Stimulated activated CD4-positive, alpha-beta T cell treated with anti-CD3 and anti-CD28 coated beads, Interleukin-1b, Interleukin-23, amount 100 ng/mL, for 4 hours (primary cell): ENCODE data around the gene OR8I2.
"Not testable (repeated sequence)": the region's sequence is repeated elsewhere in the genome, so short reads cannot be mapped to it uniquely, and the experiment has no call there.

Experiments
- DNase-seq, 2 donors: peaks; one replicate each; pipeline ENCODE4 v3.0.0-alpha.2; 2020; ENCODE audit warnings: low read depth in 2 of 2

OR8I2 gene

DNA sequence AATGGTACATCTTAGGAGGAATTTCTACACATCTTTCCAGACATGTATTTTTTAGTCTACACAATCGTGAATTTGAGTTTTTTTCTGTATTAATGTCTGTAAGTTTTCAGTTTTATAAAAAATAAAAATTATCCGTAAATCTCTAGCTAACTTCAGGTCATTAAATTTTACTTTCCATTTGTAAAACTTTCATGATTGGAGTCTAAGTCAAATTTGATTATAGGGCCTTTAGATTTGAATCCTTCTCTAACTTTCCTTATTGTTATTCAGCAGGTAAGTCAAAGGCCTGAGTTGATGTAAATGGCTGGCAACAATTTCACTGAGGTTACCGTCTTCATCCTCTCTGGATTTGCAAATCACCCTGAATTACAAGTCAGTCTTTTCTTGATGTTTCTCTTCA is at the start of gene OR8I2:
TSS of gene OR8I2 (plus strand) at position 301 of the 400 bp plus-strand sequence. CDS start at position 301, 0 bp downstream.
- no peak for DNase-seq

GRCh38 chr11:56045538-56045937 is 47.6 kb upstream of the OR8I2 start:
- DNase-seq, result no peak

DNA sequence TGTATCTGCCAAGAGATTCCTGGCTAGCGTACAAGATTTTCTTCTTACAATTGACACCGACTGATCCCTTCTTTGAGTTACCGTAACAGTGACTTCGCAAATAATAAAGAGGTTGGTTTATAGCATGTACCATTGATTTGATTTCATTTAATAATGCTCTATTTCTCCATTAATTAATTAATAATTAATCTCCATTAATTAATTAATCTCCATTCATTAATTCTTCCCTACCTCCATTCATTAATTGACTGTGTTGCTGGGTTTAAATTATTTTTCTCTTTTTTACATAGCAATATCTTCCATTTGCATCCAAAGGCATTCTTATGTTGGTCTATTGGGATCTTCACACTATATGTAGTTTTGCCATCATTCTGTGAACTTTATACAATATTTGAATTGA is 44.6 kb upstream of the OR8I2 start:
- DNase-seq, result no peak

DNA sequence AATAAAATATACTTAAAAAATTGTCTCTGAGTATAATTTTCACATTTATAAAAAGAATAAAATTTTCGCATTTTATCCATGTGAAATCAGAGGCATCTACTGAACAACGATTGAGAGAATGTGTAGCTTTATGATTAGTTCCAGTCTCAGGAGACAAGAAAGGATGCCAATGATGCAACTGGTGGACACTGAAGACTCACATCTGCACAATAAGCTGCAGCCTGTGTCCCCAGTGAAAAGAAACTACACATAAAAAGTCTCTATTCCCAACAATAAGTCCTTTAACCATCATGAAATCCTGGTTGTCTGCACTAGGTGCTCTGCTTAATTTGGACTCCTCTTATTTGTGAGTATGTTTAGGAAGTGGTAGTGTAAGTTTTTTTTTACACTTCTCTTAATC is 43.6 kb upstream of the OR8I2 start:
- DNase-seq, result no peak

DNA sequence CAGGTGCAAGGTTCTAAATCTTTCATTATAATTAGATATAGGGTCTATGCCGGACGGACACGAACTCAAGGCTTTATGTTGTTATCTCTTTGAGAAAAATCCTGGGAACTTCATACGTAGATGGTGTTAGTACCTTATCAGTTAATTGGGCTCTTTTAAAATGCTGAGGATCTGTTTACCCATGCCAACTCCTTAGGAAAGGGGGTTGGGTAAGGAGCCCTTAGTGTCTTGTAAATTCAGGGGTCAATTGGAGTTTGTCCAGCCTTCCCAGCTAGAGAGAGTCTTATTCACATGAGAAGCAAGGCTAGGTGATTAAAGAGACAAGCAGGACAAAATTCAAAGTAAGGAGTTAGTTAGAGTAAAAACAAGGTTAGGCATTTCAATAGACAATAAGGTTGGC is 36.7 kb upstream of the OR8I2 start:
- not testable (repeated sequence) for DNase-seq

GRCh38 chr11:56057661-56058237 is 35.4 kb upstream of the OR8I2 start:
- DNase-seq, result not testable (repeated sequence)

DNA sequence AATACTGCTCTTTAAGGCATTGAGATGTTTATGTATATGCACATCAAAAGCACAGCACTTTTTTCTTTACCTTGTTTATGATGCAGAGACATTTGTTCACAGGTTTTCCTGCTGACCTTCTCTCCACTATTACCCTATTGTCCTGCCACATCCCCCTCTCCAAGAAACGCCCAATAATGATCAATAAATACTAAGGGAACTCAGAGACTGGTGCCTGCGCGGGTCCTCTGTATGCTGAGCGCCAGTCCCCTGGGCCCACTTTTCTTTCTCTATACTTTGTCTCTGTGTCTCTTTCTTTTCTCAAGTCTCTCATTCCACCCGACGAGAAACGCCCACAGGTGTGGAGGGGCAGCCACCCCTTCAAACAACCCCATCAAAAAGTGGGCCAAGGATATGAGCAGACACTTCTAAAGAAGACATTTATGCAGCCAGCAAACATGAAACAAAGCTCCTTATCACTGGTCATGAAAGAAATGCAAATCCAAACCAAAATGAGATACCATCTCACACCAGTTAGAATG is 34.8 kb upstream of the OR8I2 start:
- not testable (repeated sequence) for DNase-seq

DNA sequence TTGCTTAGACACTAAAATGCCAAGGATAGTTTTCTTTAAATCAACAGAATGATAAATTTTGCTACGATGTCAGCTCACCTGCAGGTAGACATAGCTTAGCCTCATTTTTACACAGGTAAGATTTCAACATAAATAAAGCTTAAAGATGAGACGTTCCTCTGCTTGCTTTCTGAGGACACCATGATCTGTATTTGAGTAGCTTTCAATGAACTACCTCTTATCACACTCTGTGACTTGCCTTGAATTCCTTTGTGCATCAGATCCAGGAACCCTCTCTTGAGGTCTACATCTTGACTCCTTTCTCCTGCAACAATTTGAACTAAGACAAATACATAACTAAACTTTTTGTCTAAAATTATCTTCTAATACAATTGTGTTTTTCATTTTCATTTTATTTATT is 26.1 kb upstream of the OR8I2 start:
- DNase-seq, result no peak

GRCh38 chr11:56089697-56090096 is 3.4 kb upstream of the OR8I2 start:
- DNase-seq, result no peak

DNA sequence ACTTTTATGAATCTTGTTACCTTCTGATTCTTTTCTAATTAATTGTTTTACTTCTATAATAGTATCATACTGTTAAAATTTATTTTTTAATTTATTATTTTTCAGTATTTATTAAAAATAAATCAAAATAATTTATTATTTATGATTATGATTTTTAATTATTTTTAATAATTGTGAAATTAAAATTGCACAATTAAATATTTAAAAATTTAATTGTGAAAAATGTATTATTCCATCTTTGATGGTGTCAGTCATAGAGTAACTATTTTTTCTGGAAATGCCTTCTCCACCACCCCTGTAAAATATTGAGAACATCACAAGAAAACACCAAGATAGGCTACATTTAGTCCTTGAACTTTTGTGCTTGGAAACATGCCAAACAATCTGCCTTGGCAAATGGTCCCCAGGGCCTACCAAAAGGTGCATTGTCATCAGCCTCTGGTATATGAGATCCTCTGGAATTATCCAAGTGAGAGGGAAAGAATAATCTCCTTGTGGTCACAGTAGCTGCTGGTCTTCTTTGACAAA is 10.2 kb downstream of the OR8I2 start, which contains the start of gene OR8H2:
TSS of gene OR8H2 (plus strand) at position 478 of the 528 bp plus-strand sequence. CDS start 1,356 bp downstream, outside the sequence.
- no peak for DNase-seq

GRCh38 chr11:56122073-56122472 is 29.0 kb downstream of the OR8I2 start, which contains the start of gene OR8H3:
Gene OR8H3 (plus strand): TSS chr11:56122373. CDS start chr11:56122373, 0 bp downstream.
- DNase-seq, result no peak

DNA sequence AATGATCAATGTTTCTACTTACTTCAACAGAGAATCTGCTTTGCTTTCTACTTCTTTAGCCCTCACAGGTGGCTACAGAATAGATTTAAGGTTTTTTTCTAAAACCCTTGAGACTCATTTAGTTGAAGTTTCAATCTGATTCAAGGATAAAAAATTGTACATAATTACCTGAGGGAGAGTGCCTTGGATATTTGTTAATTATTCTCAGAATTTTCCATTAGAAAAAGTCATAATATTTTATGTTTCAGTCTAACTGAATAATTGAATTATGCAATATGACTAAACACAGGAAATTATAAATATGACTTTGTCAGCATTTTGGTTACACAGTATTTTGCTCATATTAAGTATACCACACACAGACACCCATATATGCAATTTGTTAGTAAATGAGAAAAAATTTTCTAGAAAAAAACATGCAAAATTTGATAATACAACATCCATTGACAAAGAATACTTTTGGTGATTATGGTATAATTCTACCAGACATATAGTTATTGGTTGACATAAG is 47.1 kb downstream of the OR8I2 start, which contains the start of gene OR8J3:
TSS of gene OR8J3 (minus strand) at position 51 of the 511 bp plus-strand sequence. CDS start 2,483 bp downstream, outside the sequence.
- no peak for DNase-seq

DNA sequence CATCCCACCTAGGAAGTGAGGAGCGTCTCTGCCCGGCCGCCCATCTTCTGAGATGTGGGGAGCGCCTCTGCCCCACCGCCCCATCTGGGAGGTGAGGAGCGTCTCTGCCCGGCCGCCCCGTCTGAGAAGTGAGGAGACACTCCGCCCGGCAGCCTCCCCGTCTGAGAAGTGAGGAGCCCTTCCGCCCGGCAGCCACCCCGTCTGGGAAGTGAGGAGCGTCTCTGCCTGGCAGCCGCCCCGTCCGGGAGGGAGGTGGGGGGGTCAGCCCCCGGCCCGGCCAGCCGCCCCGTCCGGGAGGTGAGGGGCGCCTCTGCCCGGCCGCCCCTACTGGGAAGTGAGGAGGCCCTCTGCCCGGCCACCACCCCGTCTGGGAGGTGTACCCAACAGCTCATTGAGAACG is 50.6 kb downstream of the OR8I2 start:
- DNase-seq, result not testable (repeated sequence)
